NB4 (cell line): Measurements from ENCODE around the gene FICD.

ENCODE experiments used
- MYC ChIP-seq: IDR thresholded peaks from 2 replicates; pipeline ENCODE4 v1.6.1; 2011; ENCODE audit warnings: low read depth, low read length
- POLR2A ChIP-seq: IDR thresholded peaks from 2 replicates; pipeline ENCODE4 v1.6.1; 2011; ENCODE audit warnings: mild to moderate bottlenecking; ENCODE audit not compliant: insufficient read length; ENCODE audit errors: extremely low read depth
- TF ChIP-seq, protein P1 (sequence below): IDR thresholded peaks from one replicate; pipeline ENCODE4 v1.5.1; 2012; ENCODE audit warnings: low read depth, low read length
- TF ChIP-seq, protein P2 (sequence below): IDR thresholded peaks from 2 replicates; pipeline ENCODE4 v1.6.1; 2011; ENCODE audit warnings: low read depth, low read length

DNA sequence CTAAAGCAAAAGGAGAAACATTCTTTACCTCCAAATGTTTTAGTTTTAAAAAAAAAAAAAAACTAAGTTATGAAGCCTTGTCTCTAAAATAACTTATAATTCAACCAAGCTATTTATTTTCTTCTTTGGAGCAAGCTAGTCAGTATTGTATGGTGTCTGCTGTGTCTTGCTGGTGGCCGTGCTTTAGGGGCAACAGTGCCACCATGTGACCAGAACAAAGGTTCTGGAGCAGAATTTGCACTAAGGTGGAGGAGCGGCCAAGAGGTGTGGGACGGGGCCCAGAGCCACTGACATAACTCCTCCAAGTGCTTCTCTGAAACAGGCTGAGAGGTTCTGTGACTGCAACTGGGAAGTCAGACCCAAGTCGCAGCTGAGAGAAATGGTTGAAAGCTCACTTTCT is 4.5 kb downstream of the FICD start:
- TF ChIP-seq MYC (no peak), POLR2A (no peak)
- TF ChIP-seq, protein P1, sequence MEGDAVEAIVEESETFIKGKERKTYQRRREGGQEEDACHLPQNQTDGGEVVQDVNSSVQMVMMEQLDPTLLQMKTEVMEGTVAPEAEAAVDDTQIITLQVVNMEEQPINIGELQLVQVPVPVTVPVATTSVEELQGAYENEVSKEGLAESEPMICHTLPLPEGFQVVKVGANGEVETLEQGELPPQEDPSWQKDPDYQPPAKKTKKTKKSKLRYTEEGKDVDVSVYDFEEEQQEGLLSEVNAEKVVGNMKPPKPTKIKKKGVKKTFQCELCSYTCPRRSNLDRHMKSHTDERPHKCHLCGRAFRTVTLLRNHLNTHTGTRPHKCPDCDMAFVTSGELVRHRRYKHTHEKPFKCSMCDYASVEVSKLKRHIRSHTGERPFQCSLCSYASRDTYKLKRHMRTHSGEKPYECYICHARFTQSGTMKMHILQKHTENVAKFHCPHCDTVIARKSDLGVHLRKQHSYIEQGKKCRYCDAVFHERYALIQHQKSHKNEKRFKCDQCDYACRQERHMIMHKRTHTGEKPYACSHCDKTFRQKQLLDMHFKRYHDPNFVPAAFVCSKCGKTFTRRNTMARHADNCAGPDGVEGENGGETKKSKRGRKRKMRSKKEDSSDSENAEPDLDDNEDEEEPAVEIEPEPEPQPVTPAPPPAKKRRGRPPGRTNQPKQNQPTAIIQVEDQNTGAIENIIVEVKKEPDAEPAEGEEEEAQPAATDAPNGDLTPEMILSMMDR = peak; percentile 27
- TF ChIP-seq, protein P2, sequence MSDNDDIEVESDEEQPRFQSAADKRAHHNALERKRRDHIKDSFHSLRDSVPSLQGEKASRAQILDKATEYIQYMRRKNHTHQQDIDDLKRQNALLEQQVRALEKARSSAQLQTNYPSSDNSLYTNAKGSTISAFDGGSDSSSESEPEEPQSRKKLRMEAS = peak; percentile 25; the same call in 1 of the 2 replicates
